Esophagus squamous epithelium (tissue), 4 donors: ENCODE data around the gene VAV3.

Experiments
- CTCF ChIP-seq, 6 experiments: fragments of 450-650 bp in 4 of 6; fragments of 200-600 bp in 2 of 6; sonication (generic) in 2 of 6; IDR thresholded peaks; one replicate each; pipeline ENCODE4 v1.5.1; 2016 to 2019; ENCODE audit warnings: antibody characterized with exemption in 6 of 6, mild to moderate bottlenecking in 4 of 6, moderate library complexity in 4 of 6
- POLR2A ChIP-seq, 4 donors: fragments of 450-650 bp; IDR thresholded peaks; one replicate each; pipeline ENCODE4 v1.6.1; 2017; ENCODE audit warnings: antibody characterized with exemption in 4 of 4, mild to moderate bottlenecking in 4 of 4, moderate library complexity in 3 of 4

GRCh38 chr1:107795441-107795840, 169.5 kb downstream of the VAV3 start:
- TF ChIP-seq CTCF (IDR thresholded peaks at IDR 0.05) (no peak), POLR2A (IDR thresholded peaks at IDR 0.05) (no peak)
